NCI-H748 treated with DMSO at 0.1 percent for 48 hours (cell line): ENCODE measurements around the gene IBSP.

ENCODE experiments used
- DNase-seq: peaks from one replicate; lab custom pipeline; 2025; lab: John Stamatoyannopoulos, UW

The IBSP gene

GRCh38 chr4:87838890-87839591, 39.7 kb downstream of the IBSP start:
- no peak for DNase-seq

DNA sequence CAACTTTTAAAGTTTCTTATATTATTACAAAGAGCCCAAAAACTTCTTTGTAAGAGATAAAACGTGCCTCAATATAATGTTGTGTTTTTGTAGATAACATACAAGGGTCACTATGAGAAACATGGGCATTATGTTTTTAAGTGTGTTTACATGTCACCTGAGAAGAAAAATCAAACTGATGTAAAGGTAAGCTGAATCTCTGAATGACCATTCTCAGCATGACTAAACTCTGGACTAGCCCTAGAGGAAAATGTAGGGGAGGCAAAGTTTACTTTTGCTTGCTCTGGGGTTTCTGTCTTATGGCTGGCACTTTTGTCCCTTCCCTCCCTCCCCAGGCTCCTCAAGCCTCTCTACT, 40.2 kb downstream of the IBSP start:
- DNase-seq, result no peak

GRCh38 chr4:87840149-87840548, 40.8 kb downstream of the IBSP start:
- no peak for DNase-seq

GRCh38 chr4:87843936-87844335, 44.6 kb downstream of the IBSP start:
- no peak for DNase-seq

DNA sequence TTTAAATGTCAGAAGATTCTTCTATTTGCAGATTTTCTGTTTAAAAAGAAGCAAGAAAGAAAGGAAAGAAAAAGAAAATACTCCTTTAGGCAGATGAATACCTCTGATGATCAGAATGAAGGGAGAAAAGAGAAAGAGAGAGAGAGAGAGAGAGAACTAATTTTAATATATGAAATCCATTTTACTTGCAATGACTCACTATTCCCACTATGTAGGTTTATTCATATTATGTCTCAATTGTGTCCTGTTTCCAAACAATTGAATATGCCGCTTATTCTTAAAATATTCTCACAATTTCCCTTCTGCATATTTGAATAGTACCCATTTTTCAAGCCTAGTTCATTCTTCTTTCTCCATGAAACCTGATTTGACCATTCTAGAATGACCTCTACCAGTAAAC, 45.1 kb downstream of the IBSP start:
- no peak for DNase-seq

DNA sequence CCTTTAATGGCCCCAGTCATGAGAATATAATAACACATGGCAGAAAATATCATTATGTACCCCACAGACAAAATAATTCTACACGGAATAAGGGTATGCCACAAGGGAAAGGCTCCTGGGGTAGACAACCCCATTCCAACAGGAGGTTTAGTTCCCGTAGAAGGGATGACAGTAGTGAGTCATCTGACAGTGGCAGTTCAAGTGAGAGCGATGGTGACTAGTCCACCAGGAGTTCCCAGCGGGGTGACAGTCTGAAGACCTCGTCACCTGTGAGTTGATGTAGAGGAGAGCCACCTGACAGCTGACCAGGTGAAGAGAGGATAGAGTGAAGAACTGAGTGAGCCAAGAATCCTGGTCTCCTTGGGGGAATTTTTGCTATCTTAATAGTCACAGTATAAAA, 46.9 kb downstream of the IBSP start:
- no peak for DNase-seq

DNA sequence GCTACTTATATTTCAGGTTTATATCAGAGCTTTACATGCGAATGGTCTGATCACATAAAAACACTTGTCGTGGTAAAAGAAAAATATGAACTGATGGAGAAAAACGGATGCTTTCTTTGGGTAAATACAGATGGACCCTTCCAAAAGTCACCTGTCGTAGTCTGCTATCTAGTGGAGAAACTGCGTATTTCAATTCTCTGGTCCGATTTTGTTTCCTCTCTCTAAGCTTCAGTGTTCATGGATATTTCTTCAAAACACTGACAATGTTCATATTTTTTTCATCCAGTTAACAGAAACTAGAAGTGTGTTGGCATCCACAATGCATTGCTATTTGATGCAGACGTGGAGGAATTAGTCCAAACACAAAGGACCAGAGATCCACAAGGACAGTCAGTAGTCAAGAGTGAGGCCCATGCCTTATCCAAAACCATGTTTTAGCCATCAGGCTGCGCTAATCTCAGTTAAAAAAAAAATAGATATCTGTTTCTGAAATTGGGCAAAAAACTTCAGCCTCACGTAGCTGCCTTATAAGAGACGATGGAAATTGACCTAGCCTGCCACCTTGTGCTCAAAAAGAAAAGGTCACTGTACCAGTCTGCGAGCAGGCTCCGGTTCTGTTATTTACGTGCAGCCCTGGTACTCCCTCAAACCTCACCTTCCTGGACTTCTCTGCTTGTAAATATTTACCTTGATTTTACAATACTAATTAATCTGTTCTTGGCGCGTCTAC, 49.4 kb downstream of the IBSP start:
- peak; percentile 4 for DNase-seq

DNA sequence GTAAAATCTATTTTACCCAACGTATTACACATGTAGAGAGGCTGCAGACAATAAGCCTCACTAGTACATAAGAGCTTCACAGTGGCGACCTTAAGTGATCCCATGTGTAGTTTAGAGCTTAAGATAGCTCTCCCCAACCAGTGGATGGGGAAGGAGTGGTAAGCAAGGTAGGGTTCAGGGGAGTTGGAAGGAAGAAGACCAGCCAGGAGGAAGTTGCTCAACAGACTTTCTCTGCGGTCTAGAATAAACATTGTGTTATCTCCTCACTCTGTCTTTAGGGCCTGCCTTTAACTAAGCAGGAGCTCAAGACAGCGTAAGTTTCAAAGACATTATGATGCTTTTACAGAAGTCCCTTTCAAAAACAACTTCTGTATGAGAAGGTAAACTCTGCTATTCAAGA, 50.3 kb downstream of the IBSP start:
- DNase-seq, result no peak

GRCh38 chr4:87851332-87851731, 52.0 kb downstream of the IBSP start:
- no peak for DNase-seq

GRCh38 chr4:87851953-87852352, 52.6 kb downstream of the IBSP start:
- DNase-seq, result no peak

GRCh38 chr4:87853108-87853507, 53.8 kb downstream of the IBSP start:
- peak; percentile 13 for DNase-seq

- no peak for DNase-seq
These were observed 54.5 kb downstream of the IBSP start for GRCh38 chr4:87853891-87854290.

- no peak for DNase-seq
These were observed 56.2 kb downstream of the IBSP start for GRCh38 chr4:87855559-87855958.

DNA sequence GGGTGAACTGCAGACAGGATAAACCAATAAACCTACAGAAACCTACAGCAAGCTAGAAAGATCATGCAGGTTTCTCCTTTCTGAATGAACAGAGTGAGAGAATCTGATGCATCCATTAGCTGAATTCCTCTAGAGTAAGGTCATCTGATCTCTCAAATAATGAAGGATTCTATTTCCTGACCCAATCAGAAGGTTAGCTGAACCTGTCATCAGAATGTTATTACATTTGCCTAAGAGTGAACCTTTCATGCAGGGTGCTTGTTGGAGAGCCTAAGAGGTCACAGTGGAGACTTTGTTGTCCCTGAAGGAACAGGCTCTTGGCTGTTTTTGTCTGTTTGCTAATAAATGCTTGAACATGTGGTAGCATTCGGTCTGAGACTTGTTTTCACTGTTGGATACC, 57.5 kb downstream of the IBSP start:
- no peak for DNase-seq

- no peak for DNase-seq
These were observed 58.4 kb downstream of the IBSP start for GRCh38 chr4:87857789-87858188.
